Activated CD8-positive, alpha-beta T cell treated with anti-CD3 and anti-CD28 coated beads for 36 hours (primary cell): ENCODE results near the gene ASTN1. TPM values are rescaled to one million over a fixed set of nuclear protein-coding genes. Genes with fewer than 3 reads are reported as not detected.

Experiments used
- ATAC-seq: fragments of 200-7000 bp; cut with Tn5 transposase; one replicate; pipeline ENCODE4 v1.10.0; 2021; ENCODE audit warnings: mild to moderate bottlenecking, moderate library complexity
- CTCF ChIA-PET: fragments of 350-600 bp; sonication (Branson Sonifier 250); formaldehyde crosslinking; loops from one replicate; lab custom pipeline; 2021; ENCODE audit warnings: antibody characterized with exemption; lab: Charles Lee
- POLR2A ChIA-PET: fragments of 350-600 bp; sonication (Branson Sonifier 250); formaldehyde crosslinking; loops from one replicate; lab custom pipeline; 2021; ENCODE audit warnings: antibody characterized with exemption; lab: Charles Lee
- DNase-seq: peaks from one replicate; pipeline ENCODE4 v3.0.0-alpha.2; 2020
- H3K27ac Mint-ChIP-seq: one replicate; pipeline ENCODE4 v1.8.0; 2021; ENCODE audit warnings: mild to moderate bottlenecking, mixed read lengths
- H3K27me3 Mint-ChIP-seq: one replicate; pipeline ENCODE4 v1.8.0; 2021; ENCODE audit warnings: mixed read lengths
- H3K36me3 Mint-ChIP-seq: one replicate; pipeline ENCODE4 v1.8.0; 2021; ENCODE audit warnings: low read depth, mixed read lengths
- H3K4me1 Mint-ChIP-seq: one replicate; pipeline ENCODE4 v1.8.0; 2021; ENCODE audit warnings: low read depth, mixed read lengths
- H3K4me3 Mint-ChIP-seq: one replicate; pipeline ENCODE4 v1.8.0; 2021; ENCODE audit warnings: mild to moderate bottlenecking, moderate library complexity, mixed read lengths
- H3K9me3 Mint-ChIP-seq: one replicate; pipeline ENCODE4 v1.8.0; 2021; ENCODE audit warnings: mixed read lengths
- intact Hi-C: fragments of 100-400 bp; cut with micrococcal nuclease; formaldehyde crosslinking; loops from one replicate; pipeline ENCODE4 v1.10.0; 2022
- total RNA-seq, 2 experiments: library from RNA; stranded (reverse); gene quantifications; one replicate each; pipeline ENCODE4 v1.2.3, GENCODE V29; 2021
- TF ChIP-seq, protein P1 (sequence below): fragments of 200-600 bp; IDR thresholded peaks from one replicate; pipeline ENCODE4 v1.8.0; 2022; ENCODE audit warnings: antibody characterized with exemption, mild to moderate bottlenecking

The ASTN1 gene
- total RNA-seq, 2 experiments from 2014 or later, result not detected

DNA sequence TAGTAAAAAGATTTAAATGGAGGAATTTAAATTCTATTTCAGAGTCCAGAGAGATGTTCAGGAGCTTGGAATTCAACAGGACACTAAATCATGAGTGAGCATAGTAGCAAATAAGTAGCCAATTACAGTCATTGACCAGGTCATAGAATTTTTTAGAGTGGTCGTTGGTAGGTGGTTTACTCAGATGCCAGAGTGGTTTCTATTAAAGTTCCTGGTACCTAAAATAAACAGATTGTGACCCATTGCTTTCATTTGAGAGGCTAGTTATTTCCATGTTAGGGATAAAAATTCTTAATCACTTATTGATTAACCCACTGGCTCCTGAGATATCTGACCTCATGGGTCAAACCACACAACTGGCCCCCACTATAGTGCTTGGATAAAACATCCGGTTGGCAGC is 201.3 kb downstream of the ASTN1 start:
- DNase-seq, result no peak
- H3K4me1 Mint-ChIP-seq, result no peaks in the 10 kb centered on the region
- H3K36me3 Mint-ChIP-seq, result no peaks in the 10 kb centered on the region
- no peaks in the 10 kb centered on the region for H3K9me3 Mint-ChIP-seq
- ChIA-PET CTCF (no interaction called here), POLR2A (no interaction called here)
- H3K27ac Mint-ChIP-seq, result no peak overlapping the region
- no peak for ATAC-seq
- intact Hi-C loops, result no loop called here
- TF ChIP-seq, protein P1, sequence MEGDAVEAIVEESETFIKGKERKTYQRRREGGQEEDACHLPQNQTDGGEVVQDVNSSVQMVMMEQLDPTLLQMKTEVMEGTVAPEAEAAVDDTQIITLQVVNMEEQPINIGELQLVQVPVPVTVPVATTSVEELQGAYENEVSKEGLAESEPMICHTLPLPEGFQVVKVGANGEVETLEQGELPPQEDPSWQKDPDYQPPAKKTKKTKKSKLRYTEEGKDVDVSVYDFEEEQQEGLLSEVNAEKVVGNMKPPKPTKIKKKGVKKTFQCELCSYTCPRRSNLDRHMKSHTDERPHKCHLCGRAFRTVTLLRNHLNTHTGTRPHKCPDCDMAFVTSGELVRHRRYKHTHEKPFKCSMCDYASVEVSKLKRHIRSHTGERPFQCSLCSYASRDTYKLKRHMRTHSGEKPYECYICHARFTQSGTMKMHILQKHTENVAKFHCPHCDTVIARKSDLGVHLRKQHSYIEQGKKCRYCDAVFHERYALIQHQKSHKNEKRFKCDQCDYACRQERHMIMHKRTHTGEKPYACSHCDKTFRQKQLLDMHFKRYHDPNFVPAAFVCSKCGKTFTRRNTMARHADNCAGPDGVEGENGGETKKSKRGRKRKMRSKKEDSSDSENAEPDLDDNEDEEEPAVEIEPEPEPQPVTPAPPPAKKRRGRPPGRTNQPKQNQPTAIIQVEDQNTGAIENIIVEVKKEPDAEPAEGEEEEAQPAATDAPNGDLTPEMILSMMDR, result no peak
- H3K27me3 Mint-ChIP-seq, result peaks cover 1% of the 10 kb centered on the region
- H3K4me3 Mint-ChIP-seq, result no peak overlapping the region

DNA sequence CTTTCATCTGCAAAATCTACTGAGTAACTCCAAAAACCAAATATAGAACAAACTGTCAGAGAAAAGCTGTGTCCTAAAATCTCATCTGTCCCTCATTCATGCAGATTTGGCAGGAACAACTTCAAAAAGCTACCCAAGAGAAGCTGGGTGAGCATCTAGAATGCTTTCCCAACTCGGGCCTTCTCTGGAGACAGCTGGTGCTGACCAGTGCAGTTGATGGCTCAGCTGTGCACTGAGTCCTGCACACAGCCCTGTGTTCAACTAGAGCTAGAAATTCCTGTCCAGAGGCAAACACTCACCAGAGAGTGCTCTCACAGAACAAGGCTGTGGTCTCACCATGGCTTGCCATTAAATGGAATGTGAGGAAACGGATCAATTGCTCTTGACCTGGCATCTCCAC is 202.8 kb downstream of the ASTN1 start:
- peaks cover 1% of the 10 kb centered on the region for H3K27me3 Mint-ChIP-seq
- H3K4me1 Mint-ChIP-seq, result no peaks in the 10 kb centered on the region
- CTCF ChIA-PET, result no interaction called here
- ATAC-seq (no peak), DNase-seq (no peak)
- POLR2A ChIA-PET, result no interaction called here
- intact Hi-C loops, result no loop called here
- no peak overlapping the region for H3K4me3 Mint-ChIP-seq
- H3K36me3 Mint-ChIP-seq, result no peaks in the 10 kb centered on the region
- H3K27ac Mint-ChIP-seq, result no peak overlapping the region
- TF ChIP-seq, protein P1, result no peak
- no peaks in the 10 kb centered on the region for H3K9me3 Mint-ChIP-seq

DNA sequence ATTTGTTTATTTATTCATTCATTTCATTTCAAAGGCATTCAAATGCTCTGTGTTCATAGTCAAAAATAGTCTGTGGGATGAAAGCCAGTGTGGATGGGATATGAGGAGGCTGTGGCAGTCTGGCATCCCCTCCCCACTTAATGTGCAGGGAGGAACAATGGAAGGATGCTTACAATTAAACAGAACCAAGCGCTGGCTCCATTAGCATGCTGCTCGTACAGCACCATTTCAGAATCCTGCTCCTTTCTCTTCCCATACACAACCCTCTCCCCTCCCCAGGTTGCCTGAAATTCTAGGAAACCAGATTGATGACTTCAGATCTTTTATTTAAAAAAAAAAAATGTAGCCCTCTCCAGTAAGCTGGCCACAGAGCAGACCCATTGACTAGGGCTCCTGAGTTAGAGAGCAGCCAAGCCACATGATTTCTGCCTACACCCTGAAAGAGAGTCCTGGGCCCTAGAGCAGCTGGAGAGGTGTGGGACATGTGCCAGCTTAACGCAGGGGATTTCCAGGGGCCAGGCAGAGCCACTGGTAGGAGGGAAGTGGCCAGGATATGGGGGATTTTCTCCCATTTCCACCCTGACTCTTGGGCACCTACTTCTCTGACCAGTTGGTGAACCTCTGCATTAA is 205.2 kb downstream of the ASTN1 start:
- TF ChIP-seq, protein P1, result no peak
- ATAC-seq (no peak), DNase-seq (no peak)
- H3K27me3 Mint-ChIP-seq, result peaks cover 1% of the 10 kb centered on the region
- H3K4me1 Mint-ChIP-seq, result no peaks in the 10 kb centered on the region
- H3K4me3 Mint-ChIP-seq, result no peak overlapping the region
- ChIA-PET POLR2A (no interaction called here), CTCF (no interaction called here)
- H3K9me3 Mint-ChIP-seq, result no peaks in the 10 kb centered on the region
- H3K27ac Mint-ChIP-seq, result no peak overlapping the region
- intact Hi-C loops, result no loop called here
- H3K36me3 Mint-ChIP-seq, result no peaks in the 10 kb centered on the region

DNA sequence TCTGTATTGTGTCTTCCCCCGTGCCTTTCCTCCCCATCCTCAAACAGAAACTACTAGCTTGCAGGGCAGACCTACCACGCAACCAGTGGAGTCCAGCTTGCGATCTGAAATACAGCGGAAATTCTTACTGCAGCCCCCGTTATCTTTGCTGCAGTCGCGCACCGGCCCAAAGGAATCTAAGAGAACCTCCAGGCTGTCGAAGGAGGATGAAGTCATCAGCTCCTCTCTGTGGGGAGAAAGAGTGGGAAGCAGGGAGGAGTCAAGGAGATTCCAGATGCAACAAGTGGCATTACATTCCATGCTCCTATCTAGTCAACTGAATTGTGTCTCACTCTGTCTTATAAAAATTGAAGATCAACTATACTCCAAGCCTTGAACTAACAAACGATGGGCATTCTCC is 206.9 kb downstream of the ASTN1 start:
- Mint-ChIP-seq H3K27me3 (no peaks in the 10 kb centered on the region), H3K4me1 (no peaks in the 10 kb centered on the region), H3K27ac (no peak overlapping the region), H3K9me3 (no peaks in the 10 kb centered on the region), H3K36me3 (no peaks in the 10 kb centered on the region), H3K4me3 (no peak overlapping the region)
- ChIA-PET POLR2A (no interaction called here), CTCF (interaction anchor here (0.6 kb wide), 1 partner anchor 118 kb away, joined by 4 read pairs; no protein-coding TSS in a partner anchor)
- no peak for ATAC-seq
- intact Hi-C loops, result no loop called here
- TF ChIP-seq, protein P1, result no peak
- no peak for DNase-seq

DNA sequence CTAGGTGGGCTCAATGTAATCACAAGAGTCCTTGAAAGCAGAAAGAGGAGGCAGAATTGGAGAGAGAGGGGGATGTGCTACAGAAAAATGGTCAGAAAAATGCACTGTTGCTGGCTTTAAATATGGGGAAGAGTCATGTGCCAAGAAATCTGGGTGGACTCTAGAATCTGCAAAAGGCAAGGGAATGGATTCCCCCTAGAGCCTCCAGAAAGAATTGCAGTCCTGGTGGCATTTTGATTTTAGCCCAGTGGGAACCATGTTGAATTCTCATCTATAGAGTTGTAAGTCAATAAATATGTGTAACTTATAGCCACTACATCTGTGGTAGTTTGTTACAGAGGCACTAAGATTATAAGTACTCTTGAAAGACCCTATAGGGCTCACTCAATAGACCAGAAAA is 210.3 kb downstream of the ASTN1 start:
- DNase-seq (no peak), ATAC-seq (no peak)
- TF ChIP-seq, protein P1, result no peak
- Mint-ChIP-seq H3K4me1 (no peaks in the 10 kb centered on the region), H3K27ac (no peak overlapping the region), H3K4me3 (no peak overlapping the region), H3K9me3 (no peaks in the 10 kb centered on the region), H3K36me3 (no peaks in the 10 kb centered on the region), H3K27me3 (peaks cover 3% of the 10 kb centered on the region)
- POLR2A ChIA-PET, result no interaction called here
- CTCF ChIA-PET, result no interaction called here
- intact Hi-C loops, result no loop called here
